Measurements from ENCODE around the gene PARP12.

Gene PARP12

GRCh38 chr7:139998572-139998971 lies 64.2 kb downstream of the PARP12 start:
- TF ChIP-seq, protein P1, sequence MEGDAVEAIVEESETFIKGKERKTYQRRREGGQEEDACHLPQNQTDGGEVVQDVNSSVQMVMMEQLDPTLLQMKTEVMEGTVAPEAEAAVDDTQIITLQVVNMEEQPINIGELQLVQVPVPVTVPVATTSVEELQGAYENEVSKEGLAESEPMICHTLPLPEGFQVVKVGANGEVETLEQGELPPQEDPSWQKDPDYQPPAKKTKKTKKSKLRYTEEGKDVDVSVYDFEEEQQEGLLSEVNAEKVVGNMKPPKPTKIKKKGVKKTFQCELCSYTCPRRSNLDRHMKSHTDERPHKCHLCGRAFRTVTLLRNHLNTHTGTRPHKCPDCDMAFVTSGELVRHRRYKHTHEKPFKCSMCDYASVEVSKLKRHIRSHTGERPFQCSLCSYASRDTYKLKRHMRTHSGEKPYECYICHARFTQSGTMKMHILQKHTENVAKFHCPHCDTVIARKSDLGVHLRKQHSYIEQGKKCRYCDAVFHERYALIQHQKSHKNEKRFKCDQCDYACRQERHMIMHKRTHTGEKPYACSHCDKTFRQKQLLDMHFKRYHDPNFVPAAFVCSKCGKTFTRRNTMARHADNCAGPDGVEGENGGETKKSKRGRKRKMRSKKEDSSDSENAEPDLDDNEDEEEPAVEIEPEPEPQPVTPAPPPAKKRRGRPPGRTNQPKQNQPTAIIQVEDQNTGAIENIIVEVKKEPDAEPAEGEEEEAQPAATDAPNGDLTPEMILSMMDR (IDR thresholded peaks at IDR 0.05; ENCODE audit: insufficient read depth, low read depth, low read length, missing control alignments): no peak
- no peak overlapping the region for H3K4me3 ChIP-seq (ENCODE audit: low read depth, low read length)
- DNase-seq (ENCODE audit: low read depth): no peak

GRCh38 chr7:139995017-139995915 lies 67.5 kb downstream of the PARP12 start:
- TF ChIP-seq, protein P1 (IDR thresholded peaks at IDR 0.05; ENCODE audit: insufficient read depth, low read depth, low read length, missing control alignments): no peak
- no peak for DNase-seq (ENCODE audit: low read depth)
- no peak overlapping the region for H3K4me3 ChIP-seq (ENCODE audit: low read depth, low read length)

- TF ChIP-seq, protein P1 (IDR thresholded peaks at IDR 0.05; ENCODE audit: insufficient read depth, low read depth, low read length, missing control alignments): no peak
- no peak for DNase-seq (ENCODE audit: low read depth)
- no peak overlapping the region for H3K4me3 ChIP-seq (ENCODE audit: low read depth, low read length)
These were observed 68.4 kb downstream of the PARP12 start for GRCh38 chr7:139994356-139994755.

DNA sequence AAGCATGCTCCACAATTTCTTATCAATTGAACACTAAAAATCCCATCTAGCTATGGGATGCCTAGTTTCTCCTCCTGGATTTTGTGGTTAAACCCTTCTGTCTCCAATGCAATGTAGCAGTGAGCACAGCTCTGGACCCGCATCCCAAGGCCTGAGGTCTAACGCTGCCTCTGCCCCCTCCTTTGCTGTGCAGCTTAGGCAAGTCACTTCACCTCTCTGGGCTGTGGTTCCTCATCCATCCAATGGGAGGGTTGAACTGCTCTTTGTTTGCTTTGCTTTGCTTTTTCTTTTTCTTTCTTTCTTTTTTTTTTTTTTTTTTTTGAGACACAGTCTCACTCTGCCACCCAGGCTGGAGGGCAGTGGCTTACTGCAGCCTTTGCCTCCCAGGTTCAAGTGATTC lies 69.2 kb downstream of the PARP12 start:
- DNase-seq (ENCODE audit: low read depth): no peak
- TF ChIP-seq, protein P1 (IDR thresholded peaks at IDR 0.05; ENCODE audit: insufficient read depth, low read depth, low read length, missing control alignments): no peak
- H3K4me3 ChIP-seq (ENCODE audit: low read depth, low read length): no peak overlapping the region

DNA sequence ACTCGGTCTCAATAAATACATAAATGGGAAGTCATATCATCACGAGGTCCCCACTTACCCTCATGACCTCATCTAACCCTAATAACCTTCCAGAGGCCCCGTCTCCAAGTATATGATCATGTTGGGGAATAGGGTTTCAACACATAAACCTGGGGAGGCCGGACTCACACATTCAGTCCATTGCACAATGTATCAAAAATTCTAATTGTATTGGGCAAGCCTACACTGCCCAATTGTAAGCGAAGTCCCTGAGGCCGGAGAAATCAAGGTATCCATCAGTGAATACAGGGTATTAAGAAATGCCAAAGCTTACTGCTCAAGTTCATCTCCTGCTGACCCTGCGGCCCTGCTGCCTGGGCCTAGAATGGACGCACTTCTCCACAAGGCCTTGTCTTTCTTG lies 69.6 kb downstream of the PARP12 start:
- no peak overlapping the region for H3K4me3 ChIP-seq (ENCODE audit: low read depth, low read length)
- DNase-seq (ENCODE audit: low read depth): no peak
- TF ChIP-seq, protein P1 (IDR thresholded peaks at IDR 0.05; ENCODE audit: insufficient read depth, low read depth, low read length, missing control alignments): no peak

GRCh38 chr7:139992353-139993044 lies 70.3 kb downstream of the PARP12 start:
- no peak overlapping the region for H3K4me3 ChIP-seq (ENCODE audit: low read depth, low read length)
- TF ChIP-seq, protein P1 (IDR thresholded peaks at IDR 0.05; ENCODE audit: insufficient read depth, low read depth, low read length, missing control alignments): no peak
- no peak for DNase-seq (ENCODE audit: low read depth)

Data from GM12865 (cell line).